GM12878 (cell line): ENCODE data around the gene GRIP2. TPM values are rescaled to one million over a fixed set of nuclear protein-coding genes. Genes with fewer than 3 reads are reported as not detected.

ENCODE experiments used
- ATAC-seq: fragments of 200-7000 bp; cut with Tn5 transposase; 3 replicates; pipeline ENCODE4 v1.9.1; 2020; ENCODE audit warnings: mild to moderate bottlenecking, moderate library complexity
- BruUV-seq: library from RNA; stranded (reverse); fragments of 400-500 nt; replicated peaks from 2 replicates; lab custom pipeline; 2021; lab: Mats Ljungman, UMichigan
- CTCF ChIA-PET: fragments of 300-600 bp; sonication (Branson Sonifier 250); formaldehyde crosslinking; extraction: SDS; loops from one replicate; lab custom pipeline; 2021; ENCODE audit warnings: inconsistent platforms; lab: Yijun Ruan, JAX
- POLR2A ChIA-PET: fragments of 350-600 bp; formaldehyde crosslinking; extraction: SDS; loops from one replicate; lab custom pipeline; 2021; ENCODE audit warnings: inconsistent platforms; lab: Charles Lee
- RAD21 ChIA-PET: fragments of 300-600 bp; sonication (Branson Sonifier 250); formaldehyde crosslinking; loops from one replicate; lab custom pipeline; 2023; ENCODE audit warnings: antibody characterized with exemption; ENCODE audit not compliant: unreplicated experiment; lab: Charles Lee
- SMC1A ChIA-PET: fragments of 300-600 bp; sonication (Branson Sonifier 250); formaldehyde crosslinking; loops from one replicate; lab custom pipeline; 2023; ENCODE audit not compliant: unreplicated experiment, uncharacterized antibody; lab: Charles Lee
- DNase-seq: peaks from one replicate; pipeline ENCODE4 v3.0.0-alpha.2; 2011; ENCODE audit warnings: low read depth, low spot score
- FAIRE-seq: peaks from 3 replicates; lab custom pipeline; 2011; peaks lifted over from hg19 to GRCh38; lab: Jason Lieb, UNC
- H2AFZ ChIP-seq: 2 replicates; pipeline ENCODE4 v1.6.0; 2011; ENCODE audit warnings: low read depth, low read length, control low read depth; ENCODE audit not compliant: control insufficient read depth
- H3K27ac ChIP-seq: 2 replicates; pipeline ENCODE4 v1.5.1; 2011; ENCODE audit warnings: control low read depth; ENCODE audit not compliant: control insufficient read depth, insufficient read depth
- H3K27me3 ChIP-seq, 2 experiments: replicated peaks in 1 of 2; 2 replicates each; pipeline versions ENCODE4 v1.6.0 to v1.6.1; 2011; ENCODE audit warnings: low read length in 1 of 2; ENCODE audit not compliant: control insufficient read depth in 2 of 2, insufficient read depth in 2 of 2
- H3K36me3 ChIP-seq, 2 experiments: 2 replicates each; pipeline ENCODE4 v1.5.1; 2011; ENCODE audit warnings: low read length in 1 of 2; ENCODE audit not compliant: control insufficient read depth in 2 of 2, insufficient read depth in 2 of 2
- H3K4me1 ChIP-seq: 2 replicates; pipeline ENCODE4 v1.6.1; 2011; ENCODE audit warnings: mild to moderate bottlenecking, low read length, moderate library complexity, mixed read lengths; ENCODE audit not compliant: control insufficient read depth, insufficient read depth
- H3K4me2 ChIP-seq: 2 replicates; pipeline ENCODE4 v1.6.0; 2011; ENCODE audit warnings: control low read depth; ENCODE audit not compliant: control insufficient read depth, insufficient read depth
- H3K4me3 ChIP-seq: fragments of 200-600 bp; sonication (generic); 2 replicates; pipeline ENCODE4 v1.5.1; 2016
- H3K79me2 ChIP-seq: 2 replicates; pipeline ENCODE4 v1.6.0; 2011; ENCODE audit warnings: low read length; ENCODE audit not compliant: control insufficient read depth, insufficient read depth
- H3K9ac ChIP-seq: 2 replicates; pipeline ENCODE4 v1.8.0; 2011; ENCODE audit warnings: low read length, control low read depth, mixed read lengths; ENCODE audit not compliant: control insufficient read depth, insufficient read depth
- H3K9me3 ChIP-seq: replicated peaks from 3 replicates; pipeline ENCODE4 v1.5.1; 2011; ENCODE audit warnings: mild to moderate bottlenecking, low read length; ENCODE audit not compliant: control insufficient read depth, insufficient read depth
- H4K20me1 ChIP-seq: 2 replicates; pipeline ENCODE4 v1.6.0; 2011; ENCODE audit not compliant: control insufficient read depth, insufficient read depth
- CREB1 ChIP-seq: IDR thresholded peaks from 2 replicates; pipeline ENCODE4 v1.6.1; 2012; ENCODE audit warnings: low read depth, mild to moderate bottlenecking, inconsistent platforms
- USF2 ChIP-seq: IDR thresholded peaks from 2 replicates; pipeline ENCODE4 v1.6.1; 2011; ENCODE audit warnings: low read depth, low read length, improper control_type of control experiment, borderline replicate concordance
- WRNIP1 ChIP-seq: IDR thresholded peaks from 2 replicates; pipeline ENCODE4 v1.6.1; 2011; ENCODE audit warnings: low read depth, low read length, improper control_type of control experiment, borderline replicate concordance
- WGBS: methylation state at CpG from one replicate; pipeline ENCODE4 v1.1.6; 2016; ENCODE audit warnings: low lambda C conversion rate; ENCODE audit not compliant: insufficient replicate concordance, insufficient coverage; ENCODE audit errors: missing lambda C conversion rate; 5-methylcytosine and 5-hydroxymethylcytosine counted together
- in situ Hi-C: fragments of 300-500 bp; cut with MboI; formaldehyde crosslinking; loops from 9 replicates; pipeline ENCODE4 v1.14.3; 2018; ENCODE audit warnings: mixed read lengths
- intact Hi-C: fragments of 100-400 bp; cut with micrococcal nuclease; formaldehyde crosslinking; loops from one replicate; pipeline ENCODE4 v1.14.2; 2022; ENCODE audit not compliant: unreplicated experiment
- polyA plus RNA-seq, 11 experiments: library from polyadenylated mRNA; depleted of rRNA in 4 of 11; unstranded in 6 of 11; stranded (reverse) in 5 of 11; fragments of >200 nt; fragmentation: Nextera tagmentation in 4 of 11; fragmentation: Illumina TruSeq in 1 of 11; extraction: Ambion mirVana in 4 of 11; extraction: Trizol in 1 of 11; gene quantifications; 1 replicate in 1 of 11; 2 replicates in 10 of 11; pipeline versions ENCODE4 v1.2.1 to v1.2.3, GENCODE V29; 2011 to 2016; ENCODE audit warnings: inconsistent platforms in 2 of 11, missing spikeins in 2 of 11, low read depth in 1 of 11
- total RNA-seq, 4 experiments: library from RNA; depleted of rRNA in 3 of 4; stranded (reverse); fragments of >200 nt in 3 of 4; fragmentation: Illumina TruSeq in 1 of 4; extraction: Trizol in 1 of 4; gene quantifications; 2 replicates each; pipeline versions ENCODE4 v1.2.1 to v1.2.3, GENCODE V29; 2013 to 2021

Gene GRIP2
- total and polyA plus RNA-seq, 10 of the 15 experiments (the other 5 are each of a cell fraction or from before 2014, with no cell fraction given) = not detected

- intact Hi-C loops = no loop called here
- ChIA-PET POLR2A (no interaction called here), CTCF (no interaction called here)
Measured at GRCh38 chr3:14494279-14494972, 45.7 kb downstream of the GRIP2 start.

More at GRCh38 chr3:14494279-14494972, 45.7 kb downstream of the GRIP2 start:
- Histone ChIP-seq H3K27ac (no peak overlapping the region), H3K4me3 (no peak overlapping the region), H3K79me2 (no peaks in the 10 kb centered on the region), H4K20me1 (no peaks in the 10 kb centered on the region), H2AFZ (no peak overlapping the region), H3K4me2 (no peak overlapping the region), H3K4me1 (no peaks in the 10 kb centered on the region), H3K9me3 (no peaks in the 10 kb centered on the region), H3K9ac (no peak overlapping the region), H3K27me3 (no peaks in the 10 kb centered on the region), H3K36me3 (peaks cover 0 to under 1% of the 10 kb centered on the region in 2 experiments; a peak in 2 of 4 replicates)
- ATAC-seq (no peak), DNase-seq (no peak), FAIRE-seq (no peak)
- BruUV-seq = no TSS peak
- RAD21 ChIA-PET = no interaction called here
- TF ChIP-seq CREB1 (no peak), WRNIP1 (no peak), USF2 (no peak)
- 77% methylated on average over 16 of the region's 17 CpGs for WGBS
- SMC1A ChIA-PET = no interaction called here
- in situ Hi-C loops = no loop called here
